ENCODE measurements around the gene CCDC27. TPM values are rescaled to one million over a fixed set of nuclear protein-coding genes. Genes with fewer than 3 reads are reported as not detected.
"Not testable (repeated sequence)": the region's sequence is repeated elsewhere in the genome, so short reads cannot be mapped to it uniquely, and the experiment has no call there.

CCDC27 gene
- total and polyA plus RNA-seq, 4 donors = not detected

DNA sequence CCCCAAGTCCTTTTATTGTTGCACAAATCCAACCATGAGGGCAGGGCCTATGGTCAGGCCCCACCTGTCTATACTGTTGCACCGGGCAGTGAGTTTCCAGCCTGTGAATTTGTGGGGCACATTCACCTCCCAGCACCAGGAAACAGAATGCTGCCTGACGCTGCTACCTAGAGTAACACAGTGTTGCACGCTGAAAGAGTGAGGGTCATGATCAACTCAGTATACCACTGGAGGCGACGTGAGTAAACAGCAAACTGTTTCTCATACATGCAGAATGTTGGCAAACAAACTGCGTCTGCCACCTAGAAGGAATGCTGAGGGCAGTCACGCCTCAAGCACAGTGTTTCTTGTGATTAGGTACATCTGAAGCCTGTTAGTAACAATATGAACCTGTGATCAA, 57.4 kb downstream of the CCDC27 start:
- H3K27me3 ChIP-seq (ENCODE audit: control insufficient read depth in 4 of 4, insufficient read depth in 4 of 4, low read length in 3 of 4) = no peaks in the 10 kb centered on the region
- WGBS = 76% methylated on average over 7 of the region's 7 CpGs
- no peak overlapping the region for H3K4me3 ChIP-seq (ENCODE audit: low read depth in 1 of 3, low read length in 3 of 3)
- H3K9me3 ChIP-seq (ENCODE audit: control insufficient read depth in 4 of 4, low read length in 3 of 4) = no peaks in the 10 kb centered on the region
- H3K36me3 ChIP-seq (ENCODE audit: control insufficient read depth in 4 of 4, insufficient read depth in 3 of 4, low read depth in 1 of 4, low read length in 3 of 4) = peaks cover under 1 to 7% (median 4%) of the 10 kb centered on the region in 4 donors
- no peak for DNase-seq (ENCODE audit: low spot score)
- no peak overlapping the region for H3K9ac ChIP-seq (ENCODE audit: low read depth in 1 of 2, low read length in 2 of 2)
- H3K4me1 ChIP-seq (ENCODE audit: control insufficient read depth in 4 of 4, insufficient read depth in 4 of 4, low read length in 3 of 4) = no peaks in the 10 kb centered on the region
- H3K27ac ChIP-seq (ENCODE audit: low read depth in 1 of 2, low read length in 2 of 2) = no peak overlapping the region
- TF ChIP-seq, protein P1, sequence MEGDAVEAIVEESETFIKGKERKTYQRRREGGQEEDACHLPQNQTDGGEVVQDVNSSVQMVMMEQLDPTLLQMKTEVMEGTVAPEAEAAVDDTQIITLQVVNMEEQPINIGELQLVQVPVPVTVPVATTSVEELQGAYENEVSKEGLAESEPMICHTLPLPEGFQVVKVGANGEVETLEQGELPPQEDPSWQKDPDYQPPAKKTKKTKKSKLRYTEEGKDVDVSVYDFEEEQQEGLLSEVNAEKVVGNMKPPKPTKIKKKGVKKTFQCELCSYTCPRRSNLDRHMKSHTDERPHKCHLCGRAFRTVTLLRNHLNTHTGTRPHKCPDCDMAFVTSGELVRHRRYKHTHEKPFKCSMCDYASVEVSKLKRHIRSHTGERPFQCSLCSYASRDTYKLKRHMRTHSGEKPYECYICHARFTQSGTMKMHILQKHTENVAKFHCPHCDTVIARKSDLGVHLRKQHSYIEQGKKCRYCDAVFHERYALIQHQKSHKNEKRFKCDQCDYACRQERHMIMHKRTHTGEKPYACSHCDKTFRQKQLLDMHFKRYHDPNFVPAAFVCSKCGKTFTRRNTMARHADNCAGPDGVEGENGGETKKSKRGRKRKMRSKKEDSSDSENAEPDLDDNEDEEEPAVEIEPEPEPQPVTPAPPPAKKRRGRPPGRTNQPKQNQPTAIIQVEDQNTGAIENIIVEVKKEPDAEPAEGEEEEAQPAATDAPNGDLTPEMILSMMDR (IDR thresholded peaks at IDR 0.05; ENCODE audit: low read depth, low read length, missing input control) = no peak
- TF ChIP-seq GABPA (IDR thresholded peaks at IDR 0.05 in 1 of 2, conservative IDR thresholded peaks at IDR 0.05 in 1 of 2) (no peak), SP1 (IDR thresholded peaks at IDR 0.05) (no peak), TAF1 (conservative IDR thresholded peaks at IDR 0.05) (no peak), RAD21 (IDR thresholded peaks at IDR 0.05) (no peak), FOXA1 (IDR thresholded peaks at IDR 0.05) (no peak), JUND (IDR thresholded peaks at IDR 0.05) (no peak), RXRA (IDR thresholded peaks at IDR 0.05) (no peak), FOXA2 (IDR thresholded peaks at IDR 0.05) (no peak), EGR1 (IDR thresholded peaks at IDR 0.05; ENCODE audit: low read depth in 2 of 2) (no peak)
- TF ChIP-seq, protein P2, sequence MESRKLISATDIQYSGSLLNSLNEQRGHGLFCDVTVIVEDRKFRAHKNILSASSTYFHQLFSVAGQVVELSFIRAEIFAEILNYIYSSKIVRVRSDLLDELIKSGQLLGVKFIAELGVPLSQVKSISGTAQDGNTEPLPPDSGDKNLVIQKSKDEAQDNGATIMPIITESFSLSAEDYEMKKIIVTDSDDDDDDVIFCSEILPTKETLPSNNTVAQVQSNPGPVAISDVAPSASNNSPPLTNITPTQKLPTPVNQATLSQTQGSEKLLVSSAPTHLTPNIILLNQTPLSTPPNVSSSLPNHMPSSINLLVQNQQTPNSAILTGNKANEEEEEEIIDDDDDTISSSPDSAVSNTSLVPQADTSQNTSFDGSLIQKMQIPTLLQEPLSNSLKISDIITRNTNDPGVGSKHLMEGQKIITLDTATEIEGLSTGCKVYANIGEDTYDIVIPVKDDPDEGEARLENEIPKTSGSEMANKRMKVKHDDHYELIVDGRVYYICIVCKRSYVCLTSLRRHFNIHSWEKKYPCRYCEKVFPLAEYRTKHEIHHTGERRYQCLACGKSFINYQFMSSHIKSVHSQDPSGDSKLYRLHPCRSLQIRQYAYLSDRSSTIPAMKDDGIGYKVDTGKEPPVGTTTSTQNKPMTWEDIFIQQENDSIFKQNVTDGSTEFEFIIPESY (IDR thresholded peaks at IDR 0.05) = no peak
- TF ChIP-seq, protein P3, sequence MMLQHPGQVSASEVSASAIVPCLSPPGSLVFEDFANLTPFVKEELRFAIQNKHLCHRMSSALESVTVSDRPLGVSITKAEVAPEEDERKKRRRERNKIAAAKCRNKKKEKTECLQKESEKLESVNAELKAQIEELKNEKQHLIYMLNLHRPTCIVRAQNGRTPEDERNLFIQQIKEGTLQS (IDR thresholded peaks at IDR 0.05) = no peak

DNA sequence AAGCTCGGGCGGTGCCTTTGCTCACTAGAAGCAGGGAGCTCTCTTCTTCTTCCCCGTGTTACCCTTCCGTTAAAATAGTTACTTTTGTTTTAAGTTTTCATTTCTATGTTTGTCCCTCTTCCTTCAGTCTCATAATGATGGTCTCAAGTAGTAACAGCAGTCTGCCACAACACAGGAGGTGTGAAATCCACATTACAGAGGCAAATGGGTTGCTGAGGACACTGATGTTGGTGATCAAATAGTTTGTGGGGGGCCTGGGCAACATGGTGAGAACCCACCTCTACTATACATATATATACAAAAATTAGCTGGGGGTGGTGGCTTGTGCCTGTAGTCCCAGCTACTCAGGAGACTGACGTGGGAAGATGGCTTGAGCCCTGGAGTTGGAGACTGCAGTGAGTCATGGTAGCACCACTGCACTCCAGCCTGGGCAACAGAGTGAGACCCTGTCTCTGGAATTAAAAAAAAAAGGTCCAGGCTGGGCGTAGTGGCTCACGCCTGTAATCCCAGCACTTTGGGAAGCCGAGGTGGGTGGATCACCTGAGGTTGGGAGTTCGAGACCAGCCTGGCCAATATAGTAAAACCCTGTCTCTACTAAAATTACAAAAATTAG, 58.0 kb downstream of the CCDC27 start:
- not testable (repeated sequence) for H3K27me3 ChIP-seq (ENCODE audit: control insufficient read depth in 4 of 4, insufficient read depth in 4 of 4, low read length in 3 of 4); H3K4me3 ChIP-seq (ENCODE audit: low read depth in 1 of 3, low read length in 3 of 3); H3K9me3 ChIP-seq (ENCODE audit: control insufficient read depth in 4 of 4, low read length in 3 of 4); H3K27ac ChIP-seq (ENCODE audit: low read depth in 1 of 2, low read length in 2 of 2); H3K4me1 ChIP-seq (ENCODE audit: control insufficient read depth in 4 of 4, insufficient read depth in 4 of 4, low read length in 3 of 4); H3K9ac ChIP-seq (ENCODE audit: low read depth in 1 of 2, low read length in 2 of 2); DNase-seq (ENCODE audit: low spot score)
- H3K36me3 ChIP-seq (ENCODE audit: control insufficient read depth in 4 of 4, insufficient read depth in 3 of 4, low read depth in 1 of 4, low read length in 3 of 4) = peaks cover 3 to 13% (median 8%) of the 10 kb centered on the region in 4 donors
- whole genome bisulfite sequencing = 83% methylated on average over 9 of the region's 9 CpGs

DNA sequence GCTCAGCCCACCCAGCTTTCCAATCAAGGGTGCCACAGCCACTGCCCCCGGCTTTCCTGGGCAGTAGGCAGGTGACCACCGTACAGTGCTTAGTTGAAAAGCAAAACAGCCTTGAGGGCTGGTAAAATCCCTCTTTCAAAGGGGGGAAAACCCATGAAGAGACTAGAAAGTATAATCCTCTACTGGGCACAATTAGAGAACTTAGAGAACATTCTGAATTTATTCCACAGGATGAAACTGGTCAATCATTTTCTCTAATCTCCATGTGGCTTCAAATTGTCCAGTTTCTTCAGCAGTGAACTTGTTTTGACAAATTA, 59.3 kb downstream of the CCDC27 start:
- Histone ChIP-seq H3K27ac (ENCODE audit: low read depth in 1 of 2, low read length in 2 of 2) (no peak overlapping the region), H3K9ac (ENCODE audit: low read depth in 1 of 2, low read length in 2 of 2) (no peak overlapping the region), H3K9me3 (ENCODE audit: control insufficient read depth in 4 of 4, low read length in 3 of 4) (no peaks in the 10 kb centered on the region), H3K36me3 (ENCODE audit: control insufficient read depth in 4 of 4, insufficient read depth in 3 of 4, low read depth in 1 of 4, low read length in 3 of 4) (peaks cover 3 to 26% (median 9%) of the 10 kb centered on the region in 4 donors), H3K4me1 (ENCODE audit: control insufficient read depth in 4 of 4, insufficient read depth in 4 of 4, low read length in 3 of 4) (no peaks in the 10 kb centered on the region), H3K27me3 (ENCODE audit: control insufficient read depth in 4 of 4, insufficient read depth in 4 of 4, low read length in 3 of 4) (no peaks in the 10 kb centered on the region), H3K4me3 (ENCODE audit: low read depth in 1 of 3, low read length in 3 of 3) (no peak overlapping the region)
- WGBS = 63% methylated on average over 2 of the region's 2 CpGs
- DNase-seq (ENCODE audit: low spot score) = no peak
- TF ChIP-seq RAD21 (IDR thresholded peaks at IDR 0.05) = no peak
- TF ChIP-seq FOXA1 (IDR thresholded peaks at IDR 0.05) = no peak
- TF ChIP-seq YY1 (IDR thresholded peaks at IDR 0.05) = no peak
- TF ChIP-seq, protein P4, sequence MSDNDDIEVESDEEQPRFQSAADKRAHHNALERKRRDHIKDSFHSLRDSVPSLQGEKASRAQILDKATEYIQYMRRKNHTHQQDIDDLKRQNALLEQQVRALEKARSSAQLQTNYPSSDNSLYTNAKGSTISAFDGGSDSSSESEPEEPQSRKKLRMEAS (IDR thresholded peaks at IDR 0.05) = no peak
- TF ChIP-seq HNF4G (IDR thresholded peaks at IDR 0.05) = no peak
- TF ChIP-seq EGR1 (IDR thresholded peaks at IDR 0.05; ENCODE audit: low read depth in 2 of 2) = no peak
- TF ChIP-seq FOXA2 (IDR thresholded peaks at IDR 0.05) = no peak
- TF ChIP-seq SP1 (IDR thresholded peaks at IDR 0.05) = no peak
- TF ChIP-seq NR2F2 (IDR thresholded peaks at IDR 0.05) = no peak
- no peak for TF ChIP-seq JUND (IDR thresholded peaks at IDR 0.05)
- TF ChIP-seq, protein P1 (IDR thresholded peaks at IDR 0.05; ENCODE audit: low read depth, low read length, missing input control) = no peak
- TF ChIP-seq, protein P2 (IDR thresholded peaks at IDR 0.05) = no peak
- no peak for TF ChIP-seq RXRA (IDR thresholded peaks at IDR 0.05)
- TF ChIP-seq GABPA (IDR thresholded peaks at IDR 0.05 in 1 of 2, conservative IDR thresholded peaks at IDR 0.05 in 1 of 2) = no peak
- no peak for TF ChIP-seq HNF4A (conservative IDR thresholded peaks at IDR 0.05)
- TF ChIP-seq, protein P3 (IDR thresholded peaks at IDR 0.05) = no peak

All from liver (tissue), 9 donors.